Hematopoietic multipotent progenitor cell treated with erythropoietin and hydrocortisone succinate and interleukin-3 and kit ligand, for 15 days (in vitro differentiated cells): ENCODE results near the gene MS4A4E.
"Not testable (repeated sequence)": the region's sequence is repeated elsewhere in the genome, so short reads cannot be mapped to it uniquely, and the experiment has no call there.

ENCODE experiments used
- DNase-seq: peaks from one replicate; pipeline ENCODE4 v3.0.0-alpha.2; 2015; ENCODE audit warnings: low spot score

MS4A4E gene

GRCh38 chr11:60242740-60243239, at the start of gene MS4A4E:
MS4A4E (minus strand) TSS chr11:60243137; CDS start chr11:60230055, 13,082 bp downstream.
- DNase-seq = no peak

GRCh38 chr11:60292145-60292544, 49.2 kb upstream of the MS4A4E start:
- DNase-seq = no peak

GRCh38 chr11:60288531-60288930, 45.6 kb upstream of the MS4A4E start:
- no peak for DNase-seq

GRCh38 chr11:60285411-60286126, 42.6 kb upstream of the MS4A4E start:
- DNase-seq = not testable (repeated sequence)

GRCh38 chr11:60282286-60282685, 39.3 kb upstream of the MS4A4E start:
- no peak for DNase-seq

- no peak for DNase-seq
These were observed 38.5 kb upstream of the MS4A4E start for GRCh38 chr11:60281485-60281884.

- DNase-seq = no peak
These were observed 37.5 kb upstream of the MS4A4E start, which contains the start of gene MS4A4A for GRCh38 chr11:60280412-60280811. MS4A4A (plus strand) TSS chr11:60280666; CDS start chr11:60280676, 10 bp downstream.

GRCh38 chr11:60274416-60274815, 31.5 kb upstream of the MS4A4E start:
- no peak for DNase-seq

- DNase-seq = peak; percentile 29
These were observed 22.7 kb upstream of the MS4A4E start for GRCh38 chr11:60265373-60266214.

GRCh38 chr11:60264644-60265043, 21.7 kb upstream of the MS4A4E start:
- no peak for DNase-seq

- DNase-seq = no peak
These were observed 20.5 kb upstream of the MS4A4E start for GRCh38 chr11:60263402-60263801.

GRCh38 chr11:60261014-60261413, 18.1 kb upstream of the MS4A4E start:
- DNase-seq = no peak

GRCh38 chr11:60257956-60258722, 15.2 kb upstream of the MS4A4E start:
- no peak for DNase-seq

GRCh38 chr11:60252213-60253108, 9.5 kb upstream of the MS4A4E start:
- DNase-seq = no peak

GRCh38 chr11:60251485-60252212, 8.7 kb upstream of the MS4A4E start:
- DNase-seq = peak; percentile 4

- no peak for DNase-seq
These were observed 1.2 kb downstream of the MS4A4E start for GRCh38 chr11:60241786-60242185.

GRCh38 chr11:60240662-60241061, 2.3 kb downstream of the MS4A4E start:
- no peak for DNase-seq

- DNase-seq = no peak
These were observed 7.6 kb downstream of the MS4A4E start for GRCh38 chr11:60235321-60235720.

- no peak for DNase-seq
These were observed 12.3 kb downstream of the MS4A4E start for GRCh38 chr11:60230681-60231080.

- DNase-seq = no peak
These were observed 20.8 kb downstream of the MS4A4E start for GRCh38 chr11:60222141-60222540.
